Stomach (tissue), 9 donors: ENCODE data around the gene PLXNB3. TPM values are rescaled to one million over a fixed set of nuclear protein-coding genes. Genes with fewer than 3 reads are reported as not detected.

ENCODE experiments used
- DNase-seq, 2 donors: peaks; one replicate each; pipeline versions ENCODE4 v3.0.0 to v3.0.0-alpha.2; 2013 to 2019
- H3K27ac ChIP-seq, 5 donors: fragments of 200-600 bp in 4 of 5; sonication (generic) in 4 of 5; one replicate each; pipeline ENCODE4 v1.5.1; 2013 to 2019; ENCODE audit warnings: mild to moderate bottlenecking in 1 of 5, moderate library complexity in 1 of 5
- H3K27me3 ChIP-seq, 3 donors: fragments of 200-600 bp; sonication (generic); one replicate each; pipeline ENCODE4 v1.5.1; 2017 to 2019; ENCODE audit warnings: mixed run types in 1 of 3
- H3K36me3 ChIP-seq, 4 donors: fragments of 200-600 bp; sonication (generic); 1 replicate in 3 of 4; 2 replicates in 1 of 4; pipeline ENCODE4 v1.5.1; 2016 to 2019
- H3K4me1 ChIP-seq, 4 donors: fragments of 200-600 bp; sonication (generic); one replicate each; pipeline ENCODE4 v1.5.1; 2016 to 2019
- H3K4me3 ChIP-seq, 4 donors: fragments of 200-600 bp; sonication (generic) in 3 of 4; one replicate each; pipeline ENCODE4 v1.5.1; 2016 to 2019; ENCODE audit warnings: mild to moderate bottlenecking in 1 of 4
- H3K9me3 ChIP-seq, 4 donors: fragments of 200-600 bp; sonication (generic); one replicate each; pipeline ENCODE4 v1.5.1; 2016 to 2019
- EP300 ChIP-seq: sonication (generic); formaldehyde crosslinking; IDR thresholded peaks from one replicate; pipeline ENCODE4 v1.6.1; 2017; ENCODE audit warnings: antibody characterized with exemption
- POLR2A ChIP-seq, 4 donors: fragments of 450-650 bp; IDR thresholded peaks; one replicate each; pipeline ENCODE4 v1.6.1; 2016; ENCODE audit warnings: antibody characterized with exemption in 4 of 4, control low read depth in 2 of 4, mild to moderate bottlenecking in 1 of 4, moderate library complexity in 1 of 4
- POLR2AphosphoS5 ChIP-seq, 3 donors: sonication (generic); formaldehyde crosslinking; IDR thresholded peaks; one replicate each; pipeline ENCODE4 v1.6.1; 2016; ENCODE audit warnings: antibody characterized with exemption in 3 of 3
- WGBS, 5 donors: extraction: QIAGEN DNeasy Blood & Tissue Kit in 3 of 5; methylation state at CpG; one replicate each; pipeline versions ENCODE4 v1.1.5 to v1.1.7; 2013 to 2018; 5-methylcytosine and 5-hydroxymethylcytosine counted together
- intact Hi-C: fragments of 100-400 bp; cut with DNase I; formaldehyde crosslinking; loops from one replicate; pipeline ENCODE4 v1.15.1; 2023; ENCODE audit warnings: low total_unique reads
- polyA plus RNA-seq, 3 donors: library from polyadenylated mRNA; stranded (reverse); fragments of 200-250 nt; gene quantifications; one replicate each; pipeline ENCODE4 v1.2.3, GENCODE V29; 2013
- total RNA-seq, 5 donors: library from RNA; depleted of rRNA; stranded (reverse); fragments of >200 nt; gene quantifications; one replicate each; pipeline versions ENCODE4 v1.1.0 to v1.2.3, GENCODE V29; 2014 to 2016
- TF ChIP-seq, protein P1 (sequence below), 7 experiments: fragments of 450-650 bp in 4 of 7; fragments of 200-600 bp in 3 of 7; sonication (generic) in 3 of 7; IDR thresholded peaks; one replicate each; pipeline ENCODE4 v1.5.1; 2016 to 2019; ENCODE audit warnings: antibody characterized with exemption in 7 of 7, control low read depth in 2 of 7, mild to moderate bottlenecking in 1 of 7
- donor health status: healthy with polysubstance abuse.
- donor health status: Bipolar disorder and iron deficiency.
- donor health status: healthy.

Gene PLXNB3
- total and polyA plus RNA-seq, 8 donors: 1.8 to 49.2 (median 8.9) TPM

DNA sequence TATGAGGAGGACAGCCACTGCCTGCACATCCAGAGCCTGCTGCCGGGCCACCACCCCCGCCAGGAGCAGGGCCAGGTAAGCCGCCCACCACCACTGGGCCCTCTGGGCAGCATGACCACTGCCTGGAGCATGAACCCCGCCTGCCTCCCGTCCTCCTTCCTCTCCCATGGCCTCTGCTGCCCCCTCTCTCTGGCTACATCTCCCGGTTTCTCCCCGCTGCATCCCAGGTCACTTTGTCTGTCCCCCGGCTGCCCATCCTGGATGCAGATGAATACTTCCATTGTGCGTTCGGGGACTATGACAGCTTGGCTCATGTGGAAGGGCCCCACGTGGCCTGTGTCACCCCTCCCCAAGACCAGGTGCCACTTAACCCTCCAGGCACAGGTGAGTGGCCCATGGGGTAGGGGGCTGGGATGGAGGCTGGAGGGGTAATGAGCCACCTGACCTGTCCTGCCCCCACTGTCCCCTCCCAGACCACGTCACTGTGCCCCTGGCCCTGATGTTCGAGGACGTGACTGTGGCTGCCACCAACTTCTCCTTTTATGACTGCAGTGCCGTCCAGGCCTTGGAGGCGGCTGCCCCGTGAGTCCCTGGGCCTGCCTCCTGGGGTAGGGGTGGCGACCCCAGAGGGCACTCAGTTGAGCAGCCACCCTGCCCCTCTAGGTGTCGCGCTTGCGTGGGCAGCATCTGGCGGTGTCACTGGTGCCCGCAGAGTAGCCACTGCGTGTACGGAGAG, 6.0 kb downstream of the PLXNB3 start:
- intact Hi-C loops: no loop called here
- DNase-seq: peak in 1 of 2 donors; percentile 3
- H3K27ac ChIP-seq: no peak overlapping the region

DNA sequence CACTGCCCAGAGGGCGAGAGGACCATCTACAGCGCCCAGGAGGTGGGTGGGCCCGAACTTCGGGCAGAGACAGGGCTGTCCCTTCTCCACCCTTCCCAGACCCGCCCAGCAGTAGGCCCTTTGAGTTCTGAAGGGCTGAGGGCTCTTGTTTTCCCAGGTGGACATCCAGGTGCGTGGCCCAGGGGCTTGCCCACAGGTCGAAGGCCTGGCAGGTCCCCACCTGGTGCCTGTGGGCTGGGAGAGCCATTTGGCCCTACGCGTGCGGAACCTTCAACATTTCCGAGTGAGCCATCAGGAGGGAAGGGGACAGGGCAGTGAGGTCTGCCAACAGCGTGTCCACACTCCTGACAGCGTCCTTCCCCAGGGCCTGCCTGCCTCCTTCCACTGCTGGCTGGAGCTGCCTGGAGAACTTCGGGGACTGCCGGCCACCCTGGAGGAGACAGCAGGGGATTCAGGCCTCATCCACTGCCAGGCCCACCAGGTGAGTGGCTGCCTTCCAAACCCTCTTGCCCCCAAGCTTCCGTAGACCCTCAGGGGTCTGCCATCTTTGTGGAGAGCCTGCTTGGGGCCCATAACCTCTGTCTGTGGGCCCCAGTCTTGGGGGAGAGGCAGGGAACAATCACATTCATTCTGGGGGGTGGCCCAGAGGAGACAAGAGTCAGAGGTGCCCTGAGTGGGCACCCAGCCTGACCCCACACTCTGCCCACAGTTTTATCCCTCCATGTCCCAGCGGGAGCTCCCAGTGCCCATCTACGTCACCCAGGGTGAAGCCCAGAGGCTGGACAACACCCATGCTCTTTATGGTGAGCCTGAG, 6.8 kb downstream of the PLXNB3 start:
- no peaks in the 10 kb centered on the region for H3K27me3 ChIP-seq
- H3K36me3 ChIP-seq: peaks cover 0 to 56% (median 8%) of the 10 kb centered on the region in 4 donors
- H3K9me3 ChIP-seq: no peaks in the 10 kb centered on the region
- no peak overlapping the region for H3K27ac ChIP-seq
- peaks cover 0 to 14% (median 7%) of the 10 kb centered on the region in 4 donors for H3K4me1 ChIP-seq
- WGBS, 5 donors: 88 to 100% (median 92%) methylated on average over 1 to 18 of the region's 18 CpGs
- TF ChIP-seq POLR2A (IDR thresholded peaks at IDR 0.05) (no peak), EP300 (no peak), POLR2AphosphoS5 (IDR thresholded peaks at IDR 0.05) (no peak)
- TF ChIP-seq, protein P1, sequence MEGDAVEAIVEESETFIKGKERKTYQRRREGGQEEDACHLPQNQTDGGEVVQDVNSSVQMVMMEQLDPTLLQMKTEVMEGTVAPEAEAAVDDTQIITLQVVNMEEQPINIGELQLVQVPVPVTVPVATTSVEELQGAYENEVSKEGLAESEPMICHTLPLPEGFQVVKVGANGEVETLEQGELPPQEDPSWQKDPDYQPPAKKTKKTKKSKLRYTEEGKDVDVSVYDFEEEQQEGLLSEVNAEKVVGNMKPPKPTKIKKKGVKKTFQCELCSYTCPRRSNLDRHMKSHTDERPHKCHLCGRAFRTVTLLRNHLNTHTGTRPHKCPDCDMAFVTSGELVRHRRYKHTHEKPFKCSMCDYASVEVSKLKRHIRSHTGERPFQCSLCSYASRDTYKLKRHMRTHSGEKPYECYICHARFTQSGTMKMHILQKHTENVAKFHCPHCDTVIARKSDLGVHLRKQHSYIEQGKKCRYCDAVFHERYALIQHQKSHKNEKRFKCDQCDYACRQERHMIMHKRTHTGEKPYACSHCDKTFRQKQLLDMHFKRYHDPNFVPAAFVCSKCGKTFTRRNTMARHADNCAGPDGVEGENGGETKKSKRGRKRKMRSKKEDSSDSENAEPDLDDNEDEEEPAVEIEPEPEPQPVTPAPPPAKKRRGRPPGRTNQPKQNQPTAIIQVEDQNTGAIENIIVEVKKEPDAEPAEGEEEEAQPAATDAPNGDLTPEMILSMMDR (IDR thresholded peaks at IDR 0.05): no peak
- H3K4me3 ChIP-seq: no peak overlapping the region
- intact Hi-C loops: no loop called here
- DNase-seq: no peak

More for the DNA sequence above, 6.0 kb downstream of the PLXNB3 start:
- WGBS, 5 donors: 80 to 90% (median 85%) methylated on average over 10 to 25 of the region's 25 CpGs
- Histone ChIP-seq H3K4me3 (no peak overlapping the region), H3K9me3 (no peaks in the 10 kb centered on the region), H3K4me1 (peaks cover 0 to 22% (median 14%) of the 10 kb centered on the region in 4 donors), H3K27me3 (no peaks in the 10 kb centered on the region), H3K36me3 (peaks cover 0 to 49% (median 7%) of the 10 kb centered on the region in 4 donors)
- TF ChIP-seq POLR2AphosphoS5 (IDR thresholded peaks at IDR 0.05) (no peak), POLR2A (IDR thresholded peaks at IDR 0.05) (no peak), EP300 (no peak)
- TF ChIP-seq, protein P1 (IDR thresholded peaks at IDR 0.05): no peak

DNA sequence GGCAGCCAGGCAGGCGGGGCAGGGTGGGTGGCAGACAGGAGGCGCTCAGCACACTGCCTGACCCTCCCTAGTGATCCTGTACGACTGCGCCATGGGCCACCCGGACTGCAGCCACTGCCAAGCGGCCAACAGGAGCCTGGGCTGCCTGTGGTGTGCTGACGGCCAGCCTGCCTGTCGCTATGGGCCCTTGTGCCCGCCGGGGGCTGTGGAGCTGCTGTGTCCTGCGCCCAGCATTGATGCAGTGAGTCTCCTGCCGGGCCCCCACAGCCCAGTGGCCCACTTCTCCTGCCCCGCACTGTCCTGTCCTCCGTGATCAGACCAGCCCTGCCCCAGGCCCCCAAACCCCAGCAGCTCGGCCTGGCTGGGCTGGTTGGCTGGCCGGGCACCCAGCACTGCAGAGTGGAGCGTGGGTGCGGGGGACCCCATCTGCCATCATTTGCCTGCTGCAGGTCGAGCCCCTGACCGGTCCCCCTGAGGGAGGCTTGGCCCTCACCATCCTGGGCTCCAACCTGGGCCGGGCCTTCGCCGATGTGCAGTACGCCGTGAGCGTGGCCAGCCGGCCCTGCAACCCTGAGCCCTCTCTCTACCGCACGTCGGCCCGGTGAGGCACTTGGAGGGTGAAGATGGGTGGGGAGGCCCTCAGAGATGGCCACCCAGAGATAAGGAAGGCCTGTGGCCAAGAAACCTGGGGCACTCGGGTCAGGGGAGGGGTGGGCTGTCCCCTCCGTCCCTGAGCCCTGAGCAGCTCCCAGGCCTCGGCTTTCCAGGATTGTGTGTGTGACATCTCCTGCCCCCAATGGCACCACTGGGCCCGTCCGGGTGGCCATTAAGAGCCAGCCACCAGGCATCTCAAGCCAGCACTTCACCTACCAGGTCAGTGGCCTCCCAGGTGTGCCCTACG, 7.6 kb downstream of the PLXNB3 start:
- Histone ChIP-seq H3K4me3 (no peak overlapping the region), H3K27ac (no peak overlapping the region), H3K9me3 (no peaks in the 10 kb centered on the region), H3K27me3 (no peaks in the 10 kb centered on the region), H3K4me1 (peaks cover 0 to 6% (median 1%) of the 10 kb centered on the region in 4 donors), H3K36me3 (peaks cover 0 to 58% (median 8%) of the 10 kb centered on the region in 4 donors)
- WGBS, 5 donors: 84 to 95% (median 91%) methylated on average over 12 to 37 of the region's 37 CpGs
- intact Hi-C loops: no loop called here
- TF ChIP-seq POLR2A (IDR thresholded peaks at IDR 0.05): no peak
- TF ChIP-seq, protein P1 (IDR thresholded peaks at IDR 0.05): no peak
- TF ChIP-seq POLR2AphosphoS5 (IDR thresholded peaks at IDR 0.05): no peak
- no peak for TF ChIP-seq EP300
- no peak for DNase-seq
